Stomach (tissue), 9 donors: Measurements from ENCODE around the gene PIAS1. TPM values are rescaled to one million over a fixed set of nuclear protein-coding genes. Genes with fewer than 3 reads are reported as not detected.
"Not testable (repeated sequence)": the region's sequence is repeated elsewhere in the genome, so short reads cannot be mapped to it uniquely, and the experiment has no call there.

Source experiments
- DNase-seq, 2 donors: peaks; one replicate each; pipeline versions ENCODE4 v3.0.0 to v3.0.0-alpha.2; 2013 to 2019
- H3K27ac ChIP-seq, 5 donors: fragments of 200-600 bp in 4 of 5; sonication (generic) in 4 of 5; one replicate each; pipeline ENCODE4 v1.5.1; 2013 to 2019; ENCODE audit warnings: mild to moderate bottlenecking in 1 of 5, moderate library complexity in 1 of 5
- H3K27me3 ChIP-seq, 3 donors: fragments of 200-600 bp; sonication (generic); one replicate each; pipeline ENCODE4 v1.5.1; 2017 to 2019; ENCODE audit warnings: mixed run types in 1 of 3
- H3K36me3 ChIP-seq, 4 donors: fragments of 200-600 bp; sonication (generic); 1 replicate in 3 of 4; 2 replicates in 1 of 4; pipeline ENCODE4 v1.5.1; 2016 to 2019
- H3K4me1 ChIP-seq, 4 donors: fragments of 200-600 bp; sonication (generic); one replicate each; pipeline ENCODE4 v1.5.1; 2016 to 2019
- H3K4me3 ChIP-seq, 4 donors: fragments of 200-600 bp; sonication (generic) in 3 of 4; one replicate each; pipeline ENCODE4 v1.5.1; 2016 to 2019; ENCODE audit warnings: mild to moderate bottlenecking in 1 of 4
- H3K9me3 ChIP-seq, 4 donors: fragments of 200-600 bp; sonication (generic); one replicate each; pipeline ENCODE4 v1.5.1; 2016 to 2019
- CTCF ChIP-seq, 7 experiments: fragments of 450-650 bp in 4 of 7; fragments of 200-600 bp in 3 of 7; sonication (generic) in 3 of 7; IDR thresholded peaks; one replicate each; pipeline ENCODE4 v1.5.1; 2016 to 2019; ENCODE audit warnings: antibody characterized with exemption in 7 of 7, control low read depth in 2 of 7, mild to moderate bottlenecking in 1 of 7
- EP300 ChIP-seq: sonication (generic); formaldehyde crosslinking; IDR thresholded peaks from one replicate; pipeline ENCODE4 v1.6.1; 2017; ENCODE audit warnings: antibody characterized with exemption
- POLR2A ChIP-seq, 4 donors: fragments of 450-650 bp; IDR thresholded peaks; one replicate each; pipeline ENCODE4 v1.6.1; 2016; ENCODE audit warnings: antibody characterized with exemption in 4 of 4, control low read depth in 2 of 4, mild to moderate bottlenecking in 1 of 4, moderate library complexity in 1 of 4
- POLR2AphosphoS5 ChIP-seq, 3 donors: sonication (generic); formaldehyde crosslinking; IDR thresholded peaks; one replicate each; pipeline ENCODE4 v1.6.1; 2016; ENCODE audit warnings: antibody characterized with exemption in 3 of 3
- WGBS, 5 donors: extraction: QIAGEN DNeasy Blood & Tissue Kit in 3 of 5; methylation state at CpG; one replicate each; pipeline versions ENCODE4 v1.1.5 to v1.1.7; 2013 to 2018; 5-methylcytosine and 5-hydroxymethylcytosine counted together
- intact Hi-C: fragments of 100-400 bp; cut with DNase I; formaldehyde crosslinking; loops from one replicate; pipeline ENCODE4 v1.15.1; 2023; ENCODE audit warnings: low total_unique reads
- polyA plus RNA-seq, 3 donors: library from polyadenylated mRNA; stranded (reverse); fragments of 200-250 nt; gene quantifications; one replicate each; pipeline ENCODE4 v1.2.3, GENCODE V29; 2013
- total RNA-seq, 5 donors: library from RNA; depleted of rRNA; stranded (reverse); fragments of >200 nt; gene quantifications; one replicate each; pipeline versions ENCODE4 v1.1.0 to v1.2.3, GENCODE V29; 2014 to 2016
- donor health status: healthy with polysubstance abuse.
- donor health status: Bipolar disorder and iron deficiency.
- donor health status: healthy.

Gene PIAS1
- total and polyA plus RNA-seq, 8 donors, result 7.9 to 56.6 (median 38.8) TPM

GRCh38 chr15:68218847-68219798 lies 165.0 kb downstream of the PIAS1 start:
- H3K9me3 ChIP-seq, result no peaks in the 10 kb centered on the region
- no peak overlapping the region for H3K27ac ChIP-seq
- peaks cover 0 to 6% (median 0%) of the 10 kb centered on the region in 4 donors for H3K4me1 ChIP-seq
- 95 to 97% (median 96%) methylated on average over 9 of the region's 9 CpGs for WGBS, 5 donors
- no peaks in the 10 kb centered on the region for H3K27me3 ChIP-seq
- H3K4me3 ChIP-seq, result no peak overlapping the region
- intact Hi-C loops, result loop anchor here (10.0 kb wide), 1 partner anchor 354 kb away; no protein-coding TSS in a partner anchor
- H3K36me3 ChIP-seq, result peaks cover 0 to 29% (median 23%) of the 10 kb centered on the region in 4 donors
- TF ChIP-seq CTCF (IDR thresholded peaks at IDR 0.05) (no peak), EP300 (no peak), POLR2AphosphoS5 (IDR thresholded peaks at IDR 0.05) (no peak), POLR2A (IDR thresholded peaks at IDR 0.05) (no peak)
- DNase-seq, result peak in 1 of 2 donors; percentile 1

- no peak for TF ChIP-seq EP300
- TF ChIP-seq POLR2AphosphoS5 (IDR thresholded peaks at IDR 0.05), result no peak
- no peak for TF ChIP-seq POLR2A (IDR thresholded peaks at IDR 0.05)
- TF ChIP-seq CTCF (IDR thresholded peaks at IDR 0.05), result no peak
- Histone ChIP-seq H3K9me3 (no peaks in the 10 kb centered on the region), H3K4me3 (no peak overlapping the region), H3K4me1 (peaks cover 0 to 5% (median 2%) of the 10 kb centered on the region in 4 donors), H3K36me3 (peaks cover 0 to 22% (median 20%) of the 10 kb centered on the region in 4 donors), H3K27ac (no peak overlapping the region), H3K27me3 (no peaks in the 10 kb centered on the region)
- 88 to 98% (median 98%) methylated on average over 2 of the region's 2 CpGs for WGBS, 5 donors
- intact Hi-C loops, result no loop called here
- DNase-seq, result peak in 1 of 2 donors; percentile 8
Measured at GRCh38 chr15:68220489-68220888, 166.4 kb downstream of the PIAS1 start.

GRCh38 chr15:68220967-68221366 lies 166.9 kb downstream of the PIAS1 start:
- no peak for DNase-seq
- H3K27ac ChIP-seq, result no peak overlapping the region
- no peak overlapping the region for H3K4me3 ChIP-seq
- peaks cover 0 to 5% (median 0%) of the 10 kb centered on the region in 4 donors for H3K4me1 ChIP-seq
- intact Hi-C loops, result no loop called here
- no peaks in the 10 kb centered on the region for H3K27me3 ChIP-seq
- 92 to 100% (median 98%) methylated on average over 1 to 6 of the region's 6 CpGs for WGBS, 5 donors
- no peaks in the 10 kb centered on the region for H3K9me3 ChIP-seq
- TF ChIP-seq EP300, result no peak
- TF ChIP-seq POLR2AphosphoS5 (IDR thresholded peaks at IDR 0.05), result no peak
- no peak for TF ChIP-seq POLR2A (IDR thresholded peaks at IDR 0.05)
- TF ChIP-seq CTCF (IDR thresholded peaks at IDR 0.05), result no peak
- H3K36me3 ChIP-seq, result peaks cover 0 to 20% (median 18%) of the 10 kb centered on the region in 4 donors

GRCh38 chr15:68221530-68222431 lies 167.7 kb downstream of the PIAS1 start:
- H3K4me1 ChIP-seq, H3K27me3 ChIP-seq, intact Hi-C loops, H3K4me3 ChIP-seq, H3K27ac ChIP-seq, H3K9me3 ChIP-seq: not testable (repeated sequence)
- peaks cover 0 to 16% (median 15%) of the 10 kb centered on the region in 4 donors for H3K36me3 ChIP-seq
- DNase-seq, result peak in 1 of 2 donors; percentile 7
- WGBS, 5 donors, result 87 to 99% (median 91%) methylated on average over 28 to 55 of the region's 55 CpGs

- H3K36me3 ChIP-seq, result peaks cover 0 to 13% (median 10%) of the 10 kb centered on the region in 4 donors
- 92 to 98% (median 94%) methylated on average over 11 to 18 of the region's 18 CpGs for WGBS, 5 donors
- DNase-seq, result peak in 1 of 2 donors; percentile 8
- H3K4me1 ChIP-seq, H3K27me3 ChIP-seq, H3K27ac ChIP-seq, intact Hi-C loops, H3K9me3 ChIP-seq, H3K4me3 ChIP-seq: not testable (repeated sequence)
Measured at GRCh38 chr15:68222432-68222743, 168.3 kb downstream of the PIAS1 start.
